SK-N-SH (cell line): ENCODE data around the gene MMS22L. TPM values are rescaled to one million over a fixed set of nuclear protein-coding genes. Genes with fewer than 3 reads are reported as not detected.

ENCODE experiments used
- CTCF ChIA-PET: fragments of 300-600, 350-600 bp; formaldehyde crosslinking; extraction: SDS; loops from one replicate; lab custom pipeline; 2021; lab: Yijun Ruan, JAX
- POLR2A ChIA-PET: fragments of 350-600 bp; sonication (Branson Sonifier 250); formaldehyde crosslinking; extraction: SDS; loops from one replicate; lab custom pipeline; 2020; ENCODE audit warnings: antibody characterized with exemption, inconsistent platforms; lab: Yijun Ruan, JAX
- DNase-seq: peaks from one replicate; pipeline ENCODE4 v3.0.0; 2012
- H2AFZ ChIP-seq: fragments of 200-600 bp; sonication (generic); 2 replicates; pipeline ENCODE4 v1.8.1; 2016; ENCODE audit warnings: antibody characterized with exemption, mild to moderate bottlenecking, low read depth
- H3F3A ChIP-seq: fragments of 200-600 bp; sonication (generic); replicated peaks from 2 replicates; pipeline ENCODE3; 2016; ENCODE audit warnings: antibody characterized with exemption, mild to moderate bottlenecking; ENCODE audit not compliant: insufficient read depth
- H3K27ac ChIP-seq, 2 experiments: fragments of 200-500 bp in 1 of 2; fragments of 200-600 bp in 1 of 2; sonication (Bioruptor generic) in 1 of 2; sonication (generic), shearing (Covaris generic) in 1 of 2; 2 replicates each; pipeline versions ENCODE4 v1.5.1 to v1.6.1; 2014 to 2016; ENCODE audit warnings: low read depth in 2 of 2, inconsistent platforms in 1 of 2, low read length in 1 of 2, mild to moderate bottlenecking in 1 of 2, mixed read lengths in 1 of 2
- H3K27me3 ChIP-seq: fragments of 200-600 bp; sonication (generic), shearing (Covaris generic); 2 replicates; pipeline ENCODE4 v1.6.1; 2016; ENCODE audit warnings: mixed run types; ENCODE audit not compliant: insufficient read depth
- H3K36me3 ChIP-seq, 2 experiments: fragments of 200-500 bp in 1 of 2; fragments of 200-600 bp in 1 of 2; sonication (Bioruptor generic) in 1 of 2; sonication (generic) in 1 of 2; replicated peaks in 1 of 2; 2 replicates each; pipeline versions ENCODE3 to v1.5.1; 2014 to 2016; ENCODE audit warnings: low read length in 1 of 2, mild to moderate bottlenecking in 1 of 2; ENCODE audit not compliant: insufficient read depth in 2 of 2, control insufficient read depth in 1 of 2
- H3K4me1 ChIP-seq, 2 experiments: fragments of 200-500 bp in 1 of 2; fragments of 200-600 bp in 1 of 2; sonication (Bioruptor generic) in 1 of 2; sonication (generic), shearing (Covaris generic) in 1 of 2; 2 replicates each; pipeline versions ENCODE4 v1.5.1 to v1.6.1; 2014 to 2016; ENCODE audit warnings: low read depth in 1 of 2, low read length in 1 of 2, mixed run types in 1 of 2; ENCODE audit not compliant: insufficient read depth in 2 of 2, control insufficient read depth in 1 of 2
- H3K4me2 ChIP-seq: fragments of 200-600 bp; sonication (generic), shearing (Covaris generic); 2 replicates; pipeline ENCODE4 v1.6.1; 2017; ENCODE audit warnings: mixed run types
- H3K4me3 ChIP-seq, 2 experiments: fragments of 200-500 bp in 1 of 2; fragments of 200-600 bp in 1 of 2; sonication (Bioruptor generic) in 1 of 2; sonication (generic), shearing (Covaris generic) in 1 of 2; 2 replicates each; pipeline versions ENCODE4 v1.5.1 to v1.8.1; 2014 to 2016; ENCODE audit warnings: low read depth in 2 of 2, inconsistent platforms in 1 of 2, low read length in 1 of 2, mild to moderate bottlenecking in 1 of 2, mixed read lengths in 1 of 2, moderate library complexity in 1 of 2
- H3K79me2 ChIP-seq: fragments of 200-600 bp; sonication (generic); 2 replicates; pipeline ENCODE4 v1.8.1; 2017; ENCODE audit warnings: mild to moderate bottlenecking; ENCODE audit not compliant: insufficient read depth
- H3K9ac ChIP-seq: fragments of 200-600 bp; sonication (generic); 2 replicates; pipeline ENCODE4 v1.6.1; 2017; ENCODE audit warnings: mixed run types
- H3K9me2 ChIP-seq: fragments of 200-600 bp; sonication (generic); 2 replicates; pipeline ENCODE4 v1.6.1; 2017; ENCODE audit warnings: mixed run types
- H3K9me3 ChIP-seq: fragments of 200-600 bp; sonication (generic); 2 replicates; pipeline ENCODE4 v1.6.1; 2017; ENCODE audit warnings: mixed run types, mild to moderate bottlenecking, moderate library complexity
- H4K20me1 ChIP-seq: fragments of 200-600 bp; sonication (generic); 2 replicates; pipeline ENCODE4 v1.6.1; 2017; ENCODE audit warnings: mild to moderate bottlenecking, mixed run types; ENCODE audit not compliant: insufficient read depth
- FOSL2 ChIP-seq: IDR thresholded peaks from 2 replicates; pipeline ENCODE4 v1.4.0; 2012; ENCODE audit warnings: low read depth, mild to moderate bottlenecking, moderate library complexity, borderline replicate concordance
- GABPA ChIP-seq: IDR thresholded peaks from 2 replicates; pipeline ENCODE4 v1.4.0; 2012; ENCODE audit warnings: low read depth, mild to moderate bottlenecking
- POLR2AphosphoS5 ChIP-seq: IDR thresholded peaks from 2 replicates; pipeline ENCODE4 v1.6.1; 2012; ENCODE audit warnings: low read depth, low read length
- RFX5 ChIP-seq: IDR thresholded peaks from 2 replicates; pipeline ENCODE4 v1.6.1; 2012; ENCODE audit warnings: mild to moderate bottlenecking, improper control_type of control experiment, low read length
- SMC3 ChIP-seq: IDR thresholded peaks from 2 replicates; pipeline ENCODE4 v1.6.1; 2012; ENCODE audit warnings: low read depth, low read length, improper control_type of control experiment
- TEAD4 ChIP-seq: IDR thresholded peaks from 2 replicates; pipeline ENCODE4 v1.4.0; 2012; ENCODE audit warnings: mild to moderate bottlenecking, borderline replicate concordance; ENCODE audit not compliant: insufficient read depth
- WGBS: methylation state at CpG from one replicate; pipeline ENCODE4 v1.1.6; 2017; ENCODE audit warnings: low lambda C conversion rate; 5-methylcytosine and 5-hydroxymethylcytosine counted together
- polyA plus RNA-seq, 3 experiments: library from polyadenylated mRNA; depleted of rRNA; stranded (reverse); fragments of >200 nt; gene quantifications; 2 replicates each; pipeline ENCODE4 v1.2.3, GENCODE V29; 2012
- TF ChIP-seq, protein P1 (sequence below): fragments of 150-350 bp; IDR thresholded peaks from 2 replicates; pipeline ENCODE4 v1.6.1; 2017; ENCODE audit warnings: antibody characterized with exemption, low read length, low read depth, borderline replicate concordance
- TF ChIP-seq, protein P2 (sequence below): IDR thresholded peaks from 2 replicates; pipeline ENCODE4 v1.6.1; 2012; ENCODE audit warnings: mild to moderate bottlenecking, low read depth, low read length, moderate library complexity
- TF ChIP-seq, protein P3 (sequence below): IDR thresholded peaks from 2 replicates; pipeline ENCODE4 v1.4.0; 2012; ENCODE audit warnings: low read depth, borderline replicate concordance
- TF ChIP-seq, protein P4 (sequence below): IDR thresholded peaks from 2 replicates; pipeline ENCODE4 v1.4.0; 2012; ENCODE audit warnings: low read depth
- TF ChIP-seq, protein P5 (sequence below): IDR thresholded peaks from 2 replicates; pipeline ENCODE4; 2012

The MMS22L gene
- polyA plus RNA-seq, 1 of the 3 experiments (the other 2 are of a cell fraction): 4.3 TPM

DNA sequence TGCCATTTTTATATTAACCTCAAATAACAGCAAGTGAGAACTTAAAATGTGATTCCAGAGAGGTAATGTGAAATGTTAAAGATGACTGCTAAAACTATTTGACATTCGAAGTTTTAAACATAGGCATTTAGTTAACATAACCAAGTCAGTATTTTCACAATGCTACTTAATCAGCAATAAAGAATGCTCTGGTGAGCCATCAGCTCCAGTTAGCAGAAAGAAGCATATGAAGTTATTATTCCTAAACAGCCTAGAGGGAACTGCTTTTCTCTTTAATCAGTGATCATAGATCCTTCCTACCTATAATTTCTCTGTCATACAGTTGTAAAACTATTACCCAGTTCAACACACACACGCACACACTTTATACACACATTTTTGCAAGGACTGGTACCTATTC lies 60.1 kb downstream of the MMS22L start:
- DNase-seq: no peak
- H3K27ac ChIP-seq: no peak overlapping the region
- no peaks in the 10 kb centered on the region for H3K36me3 ChIP-seq
- H3K4me2 ChIP-seq: no peak overlapping the region
- H3K79me2 ChIP-seq: no peaks in the 10 kb centered on the region; the same call in 1 of the 2 replicates
- no peaks in the 10 kb centered on the region for H3K27me3 ChIP-seq
- H4K20me1 ChIP-seq: no peaks in the 10 kb centered on the region
- POLR2A ChIA-PET: no interaction called here
- TF ChIP-seq, protein P1, sequence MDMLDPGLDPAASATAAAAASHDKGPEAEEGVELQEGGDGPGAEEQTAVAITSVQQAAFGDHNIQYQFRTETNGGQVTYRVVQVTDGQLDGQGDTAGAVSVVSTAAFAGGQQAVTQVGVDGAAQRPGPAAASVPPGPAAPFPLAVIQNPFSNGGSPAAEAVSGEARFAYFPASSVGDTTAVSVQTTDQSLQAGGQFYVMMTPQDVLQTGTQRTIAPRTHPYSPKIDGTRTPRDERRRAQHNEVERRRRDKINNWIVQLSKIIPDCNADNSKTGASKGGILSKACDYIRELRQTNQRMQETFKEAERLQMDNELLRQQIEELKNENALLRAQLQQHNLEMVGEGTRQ: no peak
- TF ChIP-seq POLR2AphosphoS5 (no peak), GABPA (no peak), TEAD4 (no peak)
- TF ChIP-seq, protein P2, sequence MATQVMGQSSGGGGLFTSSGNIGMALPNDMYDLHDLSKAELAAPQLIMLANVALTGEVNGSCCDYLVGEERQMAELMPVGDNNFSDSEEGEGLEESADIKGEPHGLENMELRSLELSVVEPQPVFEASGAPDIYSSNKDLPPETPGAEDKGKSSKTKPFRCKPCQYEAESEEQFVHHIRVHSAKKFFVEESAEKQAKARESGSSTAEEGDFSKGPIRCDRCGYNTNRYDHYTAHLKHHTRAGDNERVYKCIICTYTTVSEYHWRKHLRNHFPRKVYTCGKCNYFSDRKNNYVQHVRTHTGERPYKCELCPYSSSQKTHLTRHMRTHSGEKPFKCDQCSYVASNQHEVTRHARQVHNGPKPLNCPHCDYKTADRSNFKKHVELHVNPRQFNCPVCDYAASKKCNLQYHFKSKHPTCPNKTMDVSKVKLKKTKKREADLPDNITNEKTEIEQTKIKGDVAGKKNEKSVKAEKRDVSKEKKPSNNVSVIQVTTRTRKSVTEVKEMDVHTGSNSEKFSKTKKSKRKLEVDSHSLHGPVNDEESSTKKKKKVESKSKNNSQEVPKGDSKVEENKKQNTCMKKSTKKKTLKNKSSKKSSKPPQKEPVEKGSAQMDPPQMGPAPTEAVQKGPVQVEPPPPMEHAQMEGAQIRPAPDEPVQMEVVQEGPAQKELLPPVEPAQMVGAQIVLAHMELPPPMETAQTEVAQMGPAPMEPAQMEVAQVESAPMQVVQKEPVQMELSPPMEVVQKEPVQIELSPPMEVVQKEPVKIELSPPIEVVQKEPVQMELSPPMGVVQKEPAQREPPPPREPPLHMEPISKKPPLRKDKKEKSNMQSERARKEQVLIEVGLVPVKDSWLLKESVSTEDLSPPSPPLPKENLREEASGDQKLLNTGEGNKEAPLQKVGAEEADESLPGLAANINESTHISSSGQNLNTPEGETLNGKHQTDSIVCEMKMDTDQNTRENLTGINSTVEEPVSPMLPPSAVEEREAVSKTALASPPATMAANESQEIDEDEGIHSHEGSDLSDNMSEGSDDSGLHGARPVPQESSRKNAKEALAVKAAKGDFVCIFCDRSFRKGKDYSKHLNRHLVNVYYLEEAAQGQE: no peak
- TF ChIP-seq, protein P3, sequence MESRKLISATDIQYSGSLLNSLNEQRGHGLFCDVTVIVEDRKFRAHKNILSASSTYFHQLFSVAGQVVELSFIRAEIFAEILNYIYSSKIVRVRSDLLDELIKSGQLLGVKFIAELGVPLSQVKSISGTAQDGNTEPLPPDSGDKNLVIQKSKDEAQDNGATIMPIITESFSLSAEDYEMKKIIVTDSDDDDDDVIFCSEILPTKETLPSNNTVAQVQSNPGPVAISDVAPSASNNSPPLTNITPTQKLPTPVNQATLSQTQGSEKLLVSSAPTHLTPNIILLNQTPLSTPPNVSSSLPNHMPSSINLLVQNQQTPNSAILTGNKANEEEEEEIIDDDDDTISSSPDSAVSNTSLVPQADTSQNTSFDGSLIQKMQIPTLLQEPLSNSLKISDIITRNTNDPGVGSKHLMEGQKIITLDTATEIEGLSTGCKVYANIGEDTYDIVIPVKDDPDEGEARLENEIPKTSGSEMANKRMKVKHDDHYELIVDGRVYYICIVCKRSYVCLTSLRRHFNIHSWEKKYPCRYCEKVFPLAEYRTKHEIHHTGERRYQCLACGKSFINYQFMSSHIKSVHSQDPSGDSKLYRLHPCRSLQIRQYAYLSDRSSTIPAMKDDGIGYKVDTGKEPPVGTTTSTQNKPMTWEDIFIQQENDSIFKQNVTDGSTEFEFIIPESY: no peak
- TF ChIP-seq, all 33 proteins: peak for 0
- H3K9me2 ChIP-seq: no peaks in the 10 kb centered on the region
- no peaks in the 10 kb centered on the region for H3K9me3 ChIP-seq
- H3F3A ChIP-seq: no peaks in the 10 kb centered on the region
- H3K4me3 ChIP-seq: no peak overlapping the region
- CTCF ChIA-PET: interaction anchor here (1.0 kb wide), 1 partner anchor 36 kb away, joined by 4 read pairs; no protein-coding TSS in a partner anchor
- WGBS: 87% methylated on average over 2 of the region's 2 CpGs
- H3K4me1 ChIP-seq: peaks cover 8 to 26% of the 10 kb centered on the region in 2 experiments; a peak in 2 of 4 replicates
- no peak overlapping the region for H2AFZ ChIP-seq
- H3K9ac ChIP-seq: no peak overlapping the region

DNA sequence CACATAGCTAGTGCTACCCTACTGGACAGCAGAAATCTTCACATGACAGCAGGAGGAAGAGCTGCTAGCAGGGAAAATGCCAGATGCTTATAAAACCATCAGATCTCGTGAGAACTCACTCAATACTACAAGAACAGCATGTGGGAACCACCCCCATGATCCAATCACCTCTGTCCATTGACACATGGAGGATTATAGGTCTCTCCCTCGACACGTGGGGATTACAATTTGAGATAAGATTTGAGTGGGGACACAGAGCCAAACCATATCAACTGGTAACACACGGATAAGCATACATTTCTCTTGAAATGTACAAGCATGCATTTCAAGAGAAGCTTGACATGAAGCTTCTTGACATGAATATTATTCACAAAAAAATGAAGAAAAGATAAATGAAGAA lies 64.1 kb downstream of the MMS22L start:
- Histone ChIP-seq H3K36me3 (no peaks in the 10 kb centered on the region), H4K20me1 (no peaks in the 10 kb centered on the region), H3K9me3 (no peaks in the 10 kb centered on the region), H3K9me2 (no peaks in the 10 kb centered on the region), H3K27me3 (no peaks in the 10 kb centered on the region), H3K79me2 (no peaks in the 10 kb centered on the region), H3K9ac (no peak overlapping the region), H3F3A (peaks cover 4% of the 10 kb centered on the region), H2AFZ (no peak overlapping the region), H3K4me1 (peaks cover 8 to 22% of the 10 kb centered on the region in 2 experiments; a peak in 3 of 4 replicates), H3K4me3 (no peak overlapping the region), H3K27ac (no peak overlapping the region), H3K4me2 (no peak overlapping the region)
- POLR2A ChIA-PET: interaction anchor here (0.6 kb wide), 1 partner anchor 180 kb away, joined by 4 read pairs; no protein-coding TSS in a partner anchor
- WGBS: 97% methylated on average over 4 of the region's 4 CpGs
- TF ChIP-seq SMC3: no peak
- TF ChIP-seq, protein P3: no peak
- TF ChIP-seq, protein P4, sequence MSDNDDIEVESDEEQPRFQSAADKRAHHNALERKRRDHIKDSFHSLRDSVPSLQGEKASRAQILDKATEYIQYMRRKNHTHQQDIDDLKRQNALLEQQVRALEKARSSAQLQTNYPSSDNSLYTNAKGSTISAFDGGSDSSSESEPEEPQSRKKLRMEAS: no peak
- TF ChIP-seq FOSL2: no peak
- no peak for TF ChIP-seq RFX5
- TF ChIP-seq, protein P5, sequence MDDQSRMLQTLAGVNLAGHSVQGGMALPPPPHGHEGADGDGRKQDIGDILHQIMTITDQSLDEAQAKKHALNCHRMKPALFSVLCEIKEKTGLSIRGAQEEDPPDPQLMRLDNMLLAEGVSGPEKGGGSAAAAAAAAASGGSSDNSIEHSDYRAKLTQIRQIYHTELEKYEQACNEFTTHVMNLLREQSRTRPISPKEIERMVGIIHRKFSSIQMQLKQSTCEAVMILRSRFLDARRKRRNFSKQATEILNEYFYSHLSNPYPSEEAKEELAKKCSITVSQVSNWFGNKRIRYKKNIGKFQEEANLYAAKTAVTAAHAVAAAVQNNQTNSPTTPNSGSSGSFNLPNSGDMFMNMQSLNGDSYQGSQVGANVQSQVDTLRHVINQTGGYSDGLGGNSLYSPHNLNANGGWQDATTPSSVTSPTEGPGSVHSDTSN: no peak
- CTCF ChIA-PET: interaction anchor here (0.6 to 0.7 kb wide), 2 partner anchors 8 to 151 kb away, joined by 3 read pairs; no protein-coding TSS in a partner anchor
- DNase-seq: no peak
